WTC11 (cell line): ENCODE data around the gene ST6GALNAC3. TPM values are rescaled to one million over a fixed set of nuclear protein-coding genes. Genes with fewer than 3 reads are reported as not detected.

Experiments
- ATAC-seq: fragments of 200-7000 bp; cut with Tn5 transposase; 2 replicates; pipeline ENCODE4 v1.10.0; 2021; ENCODE audit warnings: mild to moderate bottlenecking, moderate library complexity
- CTCF ChIA-PET: fragments of 300-600 bp; sonication (Branson Sonifier 250); formaldehyde crosslinking; loops from one replicate; lab custom pipeline; 2021; ENCODE audit warnings: antibody characterized with exemption; lab: Charles Lee
- POLR2A ChIA-PET: fragments of 350-600 bp; sonication (Branson Sonifier 250); formaldehyde crosslinking; loops from one replicate; lab custom pipeline; 2021; ENCODE audit warnings: antibody characterized with exemption; lab: Charles Lee
- DNase-seq: peaks from one replicate; pipeline ENCODE4 v3.0.0; 2021; ENCODE audit warnings: low spot score
- H3K27ac Mint-ChIP-seq: 2 replicates; pipeline ENCODE4 v1.8.0; 2021; ENCODE audit warnings: mixed read lengths
- H3K27me3 Mint-ChIP-seq: 2 replicates; pipeline ENCODE4 v1.8.0; 2021; ENCODE audit warnings: low read depth, mild to moderate bottlenecking, moderate library complexity, mixed read lengths
- H3K36me3 Mint-ChIP-seq: 2 replicates; pipeline ENCODE4 v1.8.0; 2021; ENCODE audit warnings: mixed read lengths
- H3K4me1 Mint-ChIP-seq: 2 replicates; pipeline ENCODE4 v1.8.0; 2022; ENCODE audit warnings: mixed read lengths
- H3K4me3 Mint-ChIP-seq: 2 replicates; pipeline ENCODE4 v1.8.0; 2021; ENCODE audit warnings: mild to moderate bottlenecking, moderate library complexity, mixed read lengths
- H3K9me3 Mint-ChIP-seq: 2 replicates; pipeline ENCODE4 v1.8.0; 2021; ENCODE audit warnings: mixed read lengths
- AFF4 ChIP-seq: sonication (generic); formaldehyde crosslinking; IDR thresholded peaks from 2 replicates; pipeline ENCODE4 v1.8.1; 2023; ENCODE audit warnings: mild to moderate bottlenecking, missing genetic modification reagents, borderline replicate concordance
- AR ChIP-seq: fragments of 250-450 bp; sonication (Bioruptor Pico); IDR thresholded peaks from 2 replicates; pipeline ENCODE4 v1.9.0; 2021; ENCODE audit warnings: mild to moderate bottlenecking
- ATF2 ChIP-seq: sonication (generic); formaldehyde crosslinking; IDR thresholded peaks from 2 replicates; pipeline ENCODE4 v1.8.1; 2022; ENCODE audit warnings: low read depth, missing genetic modification reagents, borderline replicate concordance
- ATF3 ChIP-seq: sonication (generic); formaldehyde crosslinking; conservative IDR thresholded peaks from 2 replicates; pipeline ENCODE4 v1.8.1; 2022; ENCODE audit warnings: mild to moderate bottlenecking, missing genetic modification reagents
- CBFB ChIP-seq: sonication (generic); formaldehyde crosslinking; IDR thresholded peaks from 2 replicates; pipeline ENCODE4 v1.8.1; 2022; ENCODE audit warnings: mild to moderate bottlenecking, low read depth, missing genetic modification reagents
- CREB1 ChIP-seq: sonication (generic); formaldehyde crosslinking; IDR thresholded peaks from 2 replicates; pipeline ENCODE4 v1.8.0; 2023; ENCODE audit warnings: mild to moderate bottlenecking, missing genetic modification reagents
- E2F4 ChIP-seq: sonication (generic); formaldehyde crosslinking; IDR thresholded peaks from 2 replicates; pipeline ENCODE4 v1.8.1; 2022; ENCODE audit warnings: low read depth, mild to moderate bottlenecking, moderate library complexity, missing genetic modification reagents, borderline replicate concordance
- ELF4 ChIP-seq: sonication (generic); formaldehyde crosslinking; IDR thresholded peaks from 2 replicates; pipeline ENCODE4 v1.8.1; 2022; ENCODE audit warnings: low read depth, mild to moderate bottlenecking, moderate library complexity, missing genetic modification reagents
- ETV6 ChIP-seq: sonication (generic); formaldehyde crosslinking; IDR thresholded peaks from 2 replicates; pipeline ENCODE4 v1.8.1; 2022; ENCODE audit warnings: mild to moderate bottlenecking, missing genetic modification reagents
- IRF2 ChIP-seq: sonication (generic); formaldehyde crosslinking; IDR thresholded peaks from 2 replicates; pipeline ENCODE4 v1.8.0; 2022; ENCODE audit warnings: low read depth, missing genetic modification reagents, borderline replicate concordance
- KAT7 ChIP-seq: sonication (generic); formaldehyde crosslinking; IDR thresholded peaks from 2 replicates; pipeline ENCODE4 v1.8.1; 2023; ENCODE audit warnings: missing genetic modification reagents, mild to moderate bottlenecking, borderline replicate concordance
- NR1H2 ChIP-seq: sonication (generic); formaldehyde crosslinking; IDR thresholded peaks from 2 replicates; pipeline ENCODE4 v1.9.0; 2021; ENCODE audit warnings: mild to moderate bottlenecking, moderate library complexity, missing genetic modification reagents
- PREB ChIP-seq: sonication (generic); formaldehyde crosslinking; IDR thresholded peaks from 2 replicates; pipeline ENCODE4 v1.8.1; 2022; ENCODE audit warnings: mild to moderate bottlenecking, missing genetic modification reagents, moderate library complexity, borderline replicate concordance
- PRRX2 ChIP-seq: fragments of 250-450 bp; sonication (Bioruptor Pico); IDR thresholded peaks from 2 replicates; pipeline ENCODE4 v1.8.0; 2021; ENCODE audit warnings: mild to moderate bottlenecking
- SMAD4 ChIP-seq: sonication (generic); formaldehyde crosslinking; IDR thresholded peaks from 2 replicates; pipeline ENCODE4 v1.8.0; 2022; ENCODE audit warnings: mild to moderate bottlenecking, missing genetic modification reagents
- ZBTB43 ChIP-seq: sonication (generic); formaldehyde crosslinking; IDR thresholded peaks from 2 replicates; pipeline ENCODE4 v1.8.1; 2023; ENCODE audit warnings: mild to moderate bottlenecking, missing genetic modification reagents
- ZNF219 ChIP-seq: sonication (generic); formaldehyde crosslinking; IDR thresholded peaks from 2 replicates; pipeline ENCODE4 v1.8.0; 2023; ENCODE audit warnings: missing genetic modification reagents, mild to moderate bottlenecking, borderline replicate concordance
- ZNF232 ChIP-seq: sonication (generic); formaldehyde crosslinking; IDR thresholded peaks from 2 replicates; pipeline ENCODE4 v1.8.0; 2022; ENCODE audit warnings: mild to moderate bottlenecking, missing genetic modification reagents
- ZNF317 ChIP-seq: sonication (generic); formaldehyde crosslinking; IDR thresholded peaks from 2 replicates; pipeline ENCODE4 v1.8.1; 2023; ENCODE audit warnings: low read depth, mild to moderate bottlenecking, moderate library complexity, missing genetic modification reagents, borderline replicate concordance
- ZNF416 ChIP-seq: fragments of 250-450 bp; sonication (Bioruptor Pico); IDR thresholded peaks from 2 replicates; pipeline ENCODE4 v1.9.0; 2021; ENCODE audit warnings: mild to moderate bottlenecking, inconsistent platforms
- ZNF425 ChIP-seq: fragments of 250-450 bp; sonication (Bioruptor Pico); conservative IDR thresholded peaks from 2 replicates; pipeline ENCODE4 v1.9.0; 2021; ENCODE audit warnings: mild to moderate bottlenecking
- total RNA-seq: library from RNA; stranded (reverse); gene quantifications from 3 replicates; pipeline ENCODE4 v1.2.3, GENCODE V29; 2021

ST6GALNAC3 gene
- total RNA-seq, 1 experiment from 2014 or later = 11.9 TPM

- H3K4me1 Mint-ChIP-seq = peaks cover 8% of the 10 kb centered on the region
- DNase-seq (no peak), ATAC-seq (no peak)
- CTCF ChIA-PET = interaction anchor here (1.4 kb wide), 1 partner anchor 17 kb away, joined by 3 read pairs; no protein-coding TSS in a partner anchor
- no peak overlapping the region for H3K27ac Mint-ChIP-seq
- 0 out of 2 replicates have a peak, but pooled peaks cover under 1% of the 10 kb centered on the region for H3K9me3 Mint-ChIP-seq
- H3K36me3 Mint-ChIP-seq = no peaks in the 10 kb centered on the region
- TF ChIP-seq ZNF232 (CRISPR knock-in tag) (no peak), PRRX2 (CRISPR knock-in tag) (no peak), AR (CRISPR knock-in tag) (no peak), ZNF416 (CRISPR knock-in tag) (no peak), NR1H2 (CRISPR knock-in tag) (no peak), KAT7 (CRISPR knock-in tag) (no peak), ZBTB43 (CRISPR knock-in tag) (no peak), CREB1 (CRISPR knock-in tag) (no peak), SMAD4 (no peak), E2F4 (CRISPR knock-in tag) (no peak), ZNF425 (CRISPR knock-in tag) (no peak)
- no peaks in the 10 kb centered on the region for H3K27me3 Mint-ChIP-seq
- POLR2A ChIA-PET = no interaction called here
- H3K4me3 Mint-ChIP-seq = no peak overlapping the region
These were observed 456.4 kb downstream of the ST6GALNAC3 start for GRCh38 chr1:76530953-76531352.

- peaks cover 13% of the 10 kb centered on the region for H3K36me3 Mint-ChIP-seq
- peaks cover 24% of the 10 kb centered on the region for H3K9me3 Mint-ChIP-seq
- POLR2A ChIA-PET = no interaction called here
- no peak overlapping the region for H3K27ac Mint-ChIP-seq
- no peak for DNase-seq
- H3K4me3 Mint-ChIP-seq = no peak overlapping the region
- no peaks in the 10 kb centered on the region for H3K27me3 Mint-ChIP-seq
- no peak for ATAC-seq
- H3K4me1 Mint-ChIP-seq = peaks cover 16% of the 10 kb centered on the region
- CTCF ChIA-PET = no interaction called here
- TF ChIP-seq ATF2 (no peak), AFF4 (no peak), ZNF219 (no peak), IRF2 (CRISPR knock-in tag) (no peak), ZNF317 (CRISPR knock-in tag) (no peak), ETV6 (no peak), ELF4 (CRISPR knock-in tag) (no peak), CBFB (CRISPR knock-in tag) (no peak), PRRX2 (CRISPR knock-in tag) (no peak), ATF3 (CRISPR knock-in tag) (no peak), PREB (CRISPR knock-in tag) (no peak)
These were observed 467.1 kb downstream of the ST6GALNAC3 start for GRCh38 chr1:76541618-76542017.
